Mammary epithelial cell (primary cell): ENCODE data around the gene CYP2W1.

Experiments used
- EZH2 ChIP-seq: IDR thresholded peaks from 2 replicates; pipeline ENCODE4 v1.6.1; 2012; ENCODE audit warnings: low read length, inconsistent platforms, borderline replicate concordance
- TF ChIP-seq, protein P1 (sequence below), 2 donors: IDR thresholded peaks in 1 of 2; conservative IDR thresholded peaks in 1 of 2; 2 replicates each; pipeline ENCODE4 v1.5.1; 2011 to 2012; ENCODE audit warnings: inconsistent platforms in 2 of 2, low read length in 2 of 2, mild to moderate bottlenecking in 2 of 2, control low read depth in 1 of 2, low read depth in 1 of 2; ENCODE audit not compliant: insufficient read depth in 1 of 2; ENCODE audit errors: extremely low read depth in 1 of 2

DNA sequence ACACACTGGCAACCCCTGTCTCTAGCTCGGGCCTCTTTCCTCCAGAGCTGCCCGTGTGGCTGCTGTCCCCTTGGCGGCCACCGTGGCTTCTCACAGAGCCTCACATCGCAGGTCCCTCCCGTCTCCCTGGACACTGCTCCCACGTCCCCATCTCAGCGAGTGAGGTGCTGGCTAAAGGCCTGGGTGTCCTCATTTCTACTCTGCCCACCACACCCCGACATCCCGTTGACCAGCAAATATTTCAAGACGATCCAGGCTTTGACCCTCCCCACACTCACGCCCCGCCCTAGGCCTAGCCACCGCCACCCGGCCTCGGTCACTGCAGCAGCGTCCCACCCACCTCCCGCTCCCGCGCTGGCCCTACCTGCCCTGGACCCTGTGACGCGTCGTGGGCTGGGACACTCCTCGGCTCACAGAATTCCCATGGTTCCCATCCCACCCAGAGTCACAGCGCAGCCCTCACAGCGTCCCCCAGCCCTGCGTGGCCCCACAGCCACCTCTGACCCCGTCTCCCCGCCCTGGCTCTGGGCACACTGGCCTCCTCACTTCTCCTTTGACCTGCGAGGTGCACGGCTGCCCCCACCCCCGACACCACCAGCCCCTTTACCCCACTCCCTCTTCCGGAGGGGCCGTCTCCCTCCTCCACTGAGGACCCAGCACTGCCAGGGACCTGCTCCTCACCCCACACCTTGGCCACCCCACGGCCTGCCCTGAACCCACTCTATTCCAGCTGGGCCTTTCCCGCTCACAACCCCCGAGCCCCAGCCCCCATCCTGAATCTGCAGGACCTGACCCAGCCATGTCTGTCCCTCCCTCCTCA, 35.4 kb upstream of the CYP2W1 start:
- no peak for TF ChIP-seq EZH2
- TF ChIP-seq, protein P1, sequence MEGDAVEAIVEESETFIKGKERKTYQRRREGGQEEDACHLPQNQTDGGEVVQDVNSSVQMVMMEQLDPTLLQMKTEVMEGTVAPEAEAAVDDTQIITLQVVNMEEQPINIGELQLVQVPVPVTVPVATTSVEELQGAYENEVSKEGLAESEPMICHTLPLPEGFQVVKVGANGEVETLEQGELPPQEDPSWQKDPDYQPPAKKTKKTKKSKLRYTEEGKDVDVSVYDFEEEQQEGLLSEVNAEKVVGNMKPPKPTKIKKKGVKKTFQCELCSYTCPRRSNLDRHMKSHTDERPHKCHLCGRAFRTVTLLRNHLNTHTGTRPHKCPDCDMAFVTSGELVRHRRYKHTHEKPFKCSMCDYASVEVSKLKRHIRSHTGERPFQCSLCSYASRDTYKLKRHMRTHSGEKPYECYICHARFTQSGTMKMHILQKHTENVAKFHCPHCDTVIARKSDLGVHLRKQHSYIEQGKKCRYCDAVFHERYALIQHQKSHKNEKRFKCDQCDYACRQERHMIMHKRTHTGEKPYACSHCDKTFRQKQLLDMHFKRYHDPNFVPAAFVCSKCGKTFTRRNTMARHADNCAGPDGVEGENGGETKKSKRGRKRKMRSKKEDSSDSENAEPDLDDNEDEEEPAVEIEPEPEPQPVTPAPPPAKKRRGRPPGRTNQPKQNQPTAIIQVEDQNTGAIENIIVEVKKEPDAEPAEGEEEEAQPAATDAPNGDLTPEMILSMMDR (conservative IDR thresholded peaks at IDR 0.05 in 1 of 2, IDR thresholded peaks at IDR 0.05 in 1 of 2; ENCODE audit: extremely low read depth in 1 of 2, insufficient read depth in 1 of 2, low read depth in 1 of 2, low read length in 2 of 2), result no peak
